ENCODE data around the gene GPR176. TPM values are rescaled to one million over a fixed set of nuclear protein-coding genes. Genes with fewer than 3 reads are reported as not detected.

Gene GPR176
- polyA plus RNA-seq, 3 donors = 0.08 to 0.18 TPM; not detected in 1

DNA sequence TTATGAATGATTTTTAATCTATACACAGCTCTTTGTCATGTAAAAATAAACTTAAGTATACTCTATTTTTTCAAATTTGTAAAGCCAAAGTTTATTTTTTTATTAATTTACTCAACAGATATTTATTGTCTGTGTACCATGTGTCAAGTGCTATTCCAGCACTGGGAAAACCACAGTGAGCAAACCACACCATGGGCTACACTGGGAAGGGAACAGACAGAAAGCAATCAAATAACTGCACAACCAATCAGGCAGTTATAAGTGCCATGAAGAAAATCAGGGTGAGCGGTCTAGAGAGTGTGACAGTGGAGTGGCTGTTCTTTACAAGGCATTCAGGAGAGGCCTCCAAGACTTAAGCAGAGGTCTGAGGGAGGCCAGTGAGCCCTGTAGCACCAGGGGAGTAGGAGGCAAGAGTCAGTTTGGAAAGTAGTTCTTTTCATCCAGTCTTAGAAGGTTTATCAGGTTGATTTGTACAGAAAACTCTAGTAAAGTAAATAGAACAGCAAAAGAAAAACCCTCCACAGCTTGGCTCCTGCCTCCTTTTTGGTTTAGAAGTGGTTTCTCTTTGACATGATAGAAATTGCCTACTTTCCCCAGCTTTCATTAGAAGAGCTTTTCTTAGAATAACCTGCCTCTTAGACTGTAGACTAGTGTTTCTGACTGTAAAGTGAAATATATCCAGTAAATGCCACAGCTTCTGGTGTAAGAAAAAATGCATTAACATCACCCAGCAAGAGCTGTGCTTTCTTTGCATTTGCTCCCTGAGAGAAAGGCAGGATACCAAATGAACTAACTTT, 27.5 kb upstream of the GPR176 start:
- peak overlapping the region in 1 of 7 donors; percentile 75 for H3K27ac Mint-ChIP-seq
- no peak overlapping the region for H3K4me3 ChIP-seq (replicated peaks in 1 of 3; ENCODE audit: low read depth in 2 of 3, low read length in 3 of 3)

DNA sequence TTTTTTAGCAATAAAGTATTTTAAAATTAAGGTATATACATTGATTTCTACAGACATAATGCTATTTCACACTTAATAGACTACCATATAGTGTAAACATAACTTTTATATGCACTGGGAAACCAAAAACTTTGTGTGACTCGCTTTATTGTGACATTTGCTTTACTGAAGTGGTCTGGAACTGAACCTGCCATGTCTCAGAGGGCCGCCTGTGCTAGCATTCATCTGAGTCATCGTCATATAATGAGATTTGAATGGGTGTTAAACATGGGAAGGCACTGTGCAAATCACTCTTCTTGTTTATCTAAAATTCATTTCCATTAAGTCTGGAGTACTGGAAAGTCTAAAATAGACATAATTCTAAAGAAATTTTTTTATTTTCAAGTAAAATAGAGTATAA, 26.8 kb upstream of the GPR176 start:
- no peaks in the 10 kb centered on the region for H4K20me1 ChIP-seq (ENCODE audit: insufficient read depth, low read length)
- Mint-ChIP-seq H3K36me3 (peaks cover 70 to 80% of the 10 kb centered on the region in 2 donors), H3K4me1 (no peaks in the 10 kb centered on the region), H3K9me3 (peaks cover 0 to 7% (median 3%) of the 10 kb centered on the region in 7 donors), H3K27ac (no peak overlapping the region), H3K27me3 (ENCODE audit: low read depth in 3 of 3) (peaks cover 0 to 2% (median 0%) of the 10 kb centered on the region in 3 donors), H3K4me3 (no peak overlapping the region)
- H3K79me2 ChIP-seq (ENCODE audit: insufficient read depth, low read length) = no peaks in the 10 kb centered on the region
- no peaks in the 10 kb centered on the region for H3K9me3 ChIP-seq (replicated peaks in 1 of 2; ENCODE audit: control insufficient read depth in 1 of 2, insufficient read depth in 1 of 2, low read length in 2 of 2)
- no peak overlapping the region for H2AFZ ChIP-seq (ENCODE audit: insufficient read depth, low read depth, low read length, poor library complexity, severe bottlenecking)
- no peaks in the 10 kb centered on the region for H3K27me3 ChIP-seq (ENCODE audit: control insufficient read depth in 2 of 2, insufficient read depth in 2 of 2, low read length in 2 of 2)
- intact Hi-C loops (cut with micrococcal nuclease) = no loop called here
- WGBS (ENCODE audit: insufficient coverage) = no CpG with 5 or more reads among the region's 3 CpGs
- no peak overlapping the region for H3K9ac ChIP-seq (ENCODE audit: insufficient read depth, low read length, poor library complexity, severe bottlenecking)
- no peaks in the 10 kb centered on the region for H3K4me1 ChIP-seq (ENCODE audit: control insufficient read depth in 1 of 2, insufficient read depth in 2 of 2, low read length in 2 of 2)
- TF ChIP-seq CTCF (IDR thresholded peaks at IDR 0.05) = no peak
- no peak for DNase-seq
- peaks cover 69 to 91% of the 10 kb centered on the region in 2 donors for H3K36me3 ChIP-seq (replicated peaks in 1 of 2; ENCODE audit: control insufficient read depth in 1 of 2, insufficient read depth in 2 of 2, low read length in 2 of 2)
- H3K27ac ChIP-seq (ENCODE audit: low read depth in 1 of 2, low read length in 2 of 2) = no peak overlapping the region
- no peak overlapping the region for H3K4me3 ChIP-seq (replicated peaks in 1 of 3; ENCODE audit: low read depth in 2 of 3, low read length in 3 of 3)
- no peak overlapping the region for H3K4me2 ChIP-seq (replicated peaks; ENCODE audit: extremely low read depth, low read length, poor library complexity, severe bottlenecking)

More for the DNA sequence above, 27.5 kb upstream of the GPR176 start:
- Histone ChIP-seq H3K4me1 (ENCODE audit: control insufficient read depth in 1 of 2, insufficient read depth in 2 of 2, low read length in 2 of 2) (no peaks in the 10 kb centered on the region), H3K9me3 (replicated peaks in 1 of 2; ENCODE audit: control insufficient read depth in 1 of 2, insufficient read depth in 1 of 2, low read length in 2 of 2) (no peaks in the 10 kb centered on the region), H4K20me1 (ENCODE audit: insufficient read depth, low read length) (no peaks in the 10 kb centered on the region), H3K4me2 (replicated peaks; ENCODE audit: extremely low read depth, low read length, poor library complexity, severe bottlenecking) (no peak overlapping the region), H3K79me2 (ENCODE audit: insufficient read depth, low read length) (no peaks in the 10 kb centered on the region), H3K36me3 (replicated peaks in 1 of 2; ENCODE audit: control insufficient read depth in 1 of 2, insufficient read depth in 2 of 2, low read length in 2 of 2) (peaks cover 67 to 90% of the 10 kb centered on the region in 2 donors), H2AFZ (ENCODE audit: insufficient read depth, low read depth, low read length, poor library complexity, severe bottlenecking) (no peak overlapping the region), H3K27ac (ENCODE audit: low read depth in 1 of 2, low read length in 2 of 2) (no peak overlapping the region), H3K9ac (ENCODE audit: insufficient read depth, low read length, poor library complexity, severe bottlenecking) (no peak overlapping the region), H3K27me3 (ENCODE audit: control insufficient read depth in 2 of 2, insufficient read depth in 2 of 2, low read length in 2 of 2) (no peaks in the 10 kb centered on the region)
- Mint-ChIP-seq H3K4me3 (no peak overlapping the region), H3K4me1 (no peaks in the 10 kb centered on the region), H3K9me3 (peaks cover 0 to 7% (median 3%) of the 10 kb centered on the region in 7 donors), H3K27me3 (ENCODE audit: low read depth in 3 of 3) (peaks cover 0 to 2% (median 0%) of the 10 kb centered on the region in 3 donors), H3K36me3 (peaks cover 72 to 84% of the 10 kb centered on the region in 2 donors)
- TF ChIP-seq CTCF (IDR thresholded peaks at IDR 0.05) = no peak
- intact Hi-C loops (cut with micrococcal nuclease) = no loop called here
- WGBS (ENCODE audit: insufficient coverage) = no CpG with 5 or more reads among the region's 1 CpG
- no peak for DNase-seq
